ENCODE measurements around the gene PHYKPL.

GRCh38 chr5:178203670-178204181 is 28.9 kb downstream of the PHYKPL start:
- TF ChIP-seq, protein P1, sequence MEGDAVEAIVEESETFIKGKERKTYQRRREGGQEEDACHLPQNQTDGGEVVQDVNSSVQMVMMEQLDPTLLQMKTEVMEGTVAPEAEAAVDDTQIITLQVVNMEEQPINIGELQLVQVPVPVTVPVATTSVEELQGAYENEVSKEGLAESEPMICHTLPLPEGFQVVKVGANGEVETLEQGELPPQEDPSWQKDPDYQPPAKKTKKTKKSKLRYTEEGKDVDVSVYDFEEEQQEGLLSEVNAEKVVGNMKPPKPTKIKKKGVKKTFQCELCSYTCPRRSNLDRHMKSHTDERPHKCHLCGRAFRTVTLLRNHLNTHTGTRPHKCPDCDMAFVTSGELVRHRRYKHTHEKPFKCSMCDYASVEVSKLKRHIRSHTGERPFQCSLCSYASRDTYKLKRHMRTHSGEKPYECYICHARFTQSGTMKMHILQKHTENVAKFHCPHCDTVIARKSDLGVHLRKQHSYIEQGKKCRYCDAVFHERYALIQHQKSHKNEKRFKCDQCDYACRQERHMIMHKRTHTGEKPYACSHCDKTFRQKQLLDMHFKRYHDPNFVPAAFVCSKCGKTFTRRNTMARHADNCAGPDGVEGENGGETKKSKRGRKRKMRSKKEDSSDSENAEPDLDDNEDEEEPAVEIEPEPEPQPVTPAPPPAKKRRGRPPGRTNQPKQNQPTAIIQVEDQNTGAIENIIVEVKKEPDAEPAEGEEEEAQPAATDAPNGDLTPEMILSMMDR (IDR thresholded peaks at IDR 0.05; ENCODE audit: poor library complexity, severe bottlenecking) = no peak
- TF ChIP-seq REST (IDR thresholded peaks at IDR 0.05; ENCODE audit: borderline replicate concordance) = no peak
- no peak for TF ChIP-seq EP300 (conservative IDR thresholded peaks at IDR 0.05; ENCODE audit: poor library complexity, severe bottlenecking)
- no peak for TF ChIP-seq RAD21 (conservative IDR thresholded peaks at IDR 0.05)
- TF ChIP-seq POLR2AphosphoS5 (IDR thresholded peaks at IDR 0.05) = no peak
- TF ChIP-seq MXI1 (conservative IDR thresholded peaks at IDR 0.05; ENCODE audit: poor library complexity, severe bottlenecking) = no peak
- no peak for TF ChIP-seq EZH2 (IDR thresholded peaks at IDR 0.05; ENCODE audit: borderline replicate concordance, insufficient read depth, low read length, poor library complexity, severe bottlenecking)

All from neural cell (in vitro differentiated cells).